PFSK-1 (cell line): ENCODE data around the gene TAS2R43.

Experiments
- FOXP2 ChIP-seq: optimal IDR thresholded peaks from 2 replicates; pipeline ENCODE3; 2011; ENCODE audit warnings: borderline replicate concordance, control low read depth, inconsistent platforms; ENCODE audit not compliant: insufficient read depth; ENCODE audit errors: extremely low read length, extremely low read depth
- POLR2AphosphoS5 ChIP-seq: IDR thresholded peaks from 2 replicates; pipeline ENCODE4 v1.6.1; 2012; ENCODE audit warnings: low read depth, mild to moderate bottlenecking, control low read depth, low read length, moderate library complexity
- SIN3A ChIP-seq: IDR thresholded peaks from 2 replicates; pipeline ENCODE4 v1.6.1; 2012; ENCODE audit warnings: mild to moderate bottlenecking, low read length, moderate library complexity, borderline replicate concordance; ENCODE audit not compliant: insufficient read depth
- TAF1 ChIP-seq: IDR thresholded peaks from 2 replicates; pipeline ENCODE4 v1.6.1; 2012; ENCODE audit warnings: low read length, control low read depth, borderline replicate concordance; ENCODE audit not compliant: insufficient read depth
- TF ChIP-seq, protein P1 (sequence below), 2 experiments: IDR thresholded peaks; 2 replicates each; pipeline versions ENCODE4 v1.6.1 to v1.8.0; 2011 to 2012; ENCODE audit warnings: low read depth in 2 of 2, low read length in 2 of 2, control low read depth in 1 of 2, inconsistent platforms in 1 of 2, mild to moderate bottlenecking in 1 of 2, moderate library complexity in 1 of 2; ENCODE audit not compliant: insufficient read depth in 1 of 2

TAS2R43 gene

GRCh38 chr12:11106288-11106687 is 14.2 kb upstream of the TAS2R43 start:
- TF ChIP-seq FOXP2: no peak
- no peak for TF ChIP-seq TAF1
- TF ChIP-seq SIN3A: no peak
- no peak for TF ChIP-seq POLR2AphosphoS5
- TF ChIP-seq, protein P1, sequence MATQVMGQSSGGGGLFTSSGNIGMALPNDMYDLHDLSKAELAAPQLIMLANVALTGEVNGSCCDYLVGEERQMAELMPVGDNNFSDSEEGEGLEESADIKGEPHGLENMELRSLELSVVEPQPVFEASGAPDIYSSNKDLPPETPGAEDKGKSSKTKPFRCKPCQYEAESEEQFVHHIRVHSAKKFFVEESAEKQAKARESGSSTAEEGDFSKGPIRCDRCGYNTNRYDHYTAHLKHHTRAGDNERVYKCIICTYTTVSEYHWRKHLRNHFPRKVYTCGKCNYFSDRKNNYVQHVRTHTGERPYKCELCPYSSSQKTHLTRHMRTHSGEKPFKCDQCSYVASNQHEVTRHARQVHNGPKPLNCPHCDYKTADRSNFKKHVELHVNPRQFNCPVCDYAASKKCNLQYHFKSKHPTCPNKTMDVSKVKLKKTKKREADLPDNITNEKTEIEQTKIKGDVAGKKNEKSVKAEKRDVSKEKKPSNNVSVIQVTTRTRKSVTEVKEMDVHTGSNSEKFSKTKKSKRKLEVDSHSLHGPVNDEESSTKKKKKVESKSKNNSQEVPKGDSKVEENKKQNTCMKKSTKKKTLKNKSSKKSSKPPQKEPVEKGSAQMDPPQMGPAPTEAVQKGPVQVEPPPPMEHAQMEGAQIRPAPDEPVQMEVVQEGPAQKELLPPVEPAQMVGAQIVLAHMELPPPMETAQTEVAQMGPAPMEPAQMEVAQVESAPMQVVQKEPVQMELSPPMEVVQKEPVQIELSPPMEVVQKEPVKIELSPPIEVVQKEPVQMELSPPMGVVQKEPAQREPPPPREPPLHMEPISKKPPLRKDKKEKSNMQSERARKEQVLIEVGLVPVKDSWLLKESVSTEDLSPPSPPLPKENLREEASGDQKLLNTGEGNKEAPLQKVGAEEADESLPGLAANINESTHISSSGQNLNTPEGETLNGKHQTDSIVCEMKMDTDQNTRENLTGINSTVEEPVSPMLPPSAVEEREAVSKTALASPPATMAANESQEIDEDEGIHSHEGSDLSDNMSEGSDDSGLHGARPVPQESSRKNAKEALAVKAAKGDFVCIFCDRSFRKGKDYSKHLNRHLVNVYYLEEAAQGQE (IDR thresholded peaks at IDR 0.05; ENCODE audit: insufficient read depth in 1 of 2, low read depth in 2 of 2, low read length in 2 of 2): no peak

- TF ChIP-seq POLR2AphosphoS5 (no peak), FOXP2 (no peak), TAF1 (no peak), SIN3A (no peak)
- TF ChIP-seq, protein P1 (IDR thresholded peaks at IDR 0.05; ENCODE audit: insufficient read depth in 1 of 2, low read depth in 2 of 2, low read length in 2 of 2): no peak
These were observed 13.4 kb upstream of the TAS2R43 start for GRCh38 chr12:11105546-11105945.

- TF ChIP-seq, protein P1 (IDR thresholded peaks at IDR 0.05; ENCODE audit: insufficient read depth in 1 of 2, low read depth in 2 of 2, low read length in 2 of 2): no peak
- TF ChIP-seq POLR2AphosphoS5 (no peak), SIN3A (no peak), FOXP2 (no peak), TAF1 (no peak)
These were observed 2.9 kb downstream of the TAS2R43 start for GRCh38 chr12:11089246-11089645.

GRCh38 chr12:11085419-11085818 is 6.7 kb downstream of the TAS2R43 start:
- TF ChIP-seq FOXP2 (no peak), POLR2AphosphoS5 (no peak), TAF1 (no peak), SIN3A (no peak)
- TF ChIP-seq, protein P1 (IDR thresholded peaks at IDR 0.05; ENCODE audit: insufficient read depth in 1 of 2, low read depth in 2 of 2, low read length in 2 of 2): no peak

GRCh38 chr12:11081987-11082386 is 10.1 kb downstream of the TAS2R43 start:
- TF ChIP-seq, protein P1 (IDR thresholded peaks at IDR 0.05; ENCODE audit: insufficient read depth in 1 of 2, low read depth in 2 of 2, low read length in 2 of 2): no peak
- no peak for TF ChIP-seq SIN3A
- TF ChIP-seq TAF1: no peak
- no peak for TF ChIP-seq FOXP2
- no peak for TF ChIP-seq POLR2AphosphoS5
